Right lobe of liver (tissue), 6 donors: ENCODE measurements around the gene PFDN2. TPM values are rescaled to one million over a fixed set of nuclear protein-coding genes. Genes with fewer than 3 reads are reported as not detected.
"Not testable (repeated sequence)": the region's sequence is repeated elsewhere in the genome, so short reads cannot be mapped to it uniquely, and the experiment has no call there.

Experiments used
- ATAC-seq, 4 donors: fragments of 200-7000 bp; cut with Tn5 transposase; one replicate each; pipeline ENCODE4 v1.9.1; 2020; ENCODE audit warnings: mild to moderate bottlenecking in 4 of 4, moderate library complexity in 4 of 4
- DNase-seq, 3 donors: peaks; one replicate each; pipeline ENCODE4 v3.0.0-alpha.2; 2020
- H3K27ac ChIP-seq, 3 donors: fragments of 200-600 bp; one replicate each; pipeline ENCODE4 v1.8.0; 2022
- H3K27me3 ChIP-seq, 2 donors: fragments of 200-600 bp; one replicate each; pipeline ENCODE4 v1.8.0; 2022
- H3K36me3 ChIP-seq, 4 donors: fragments of 200-600 bp; sonication (generic) in 1 of 4; one replicate each; pipeline versions ENCODE4 v1.5.1 to v1.8.0; 2017 to 2022; ENCODE audit warnings: control low read depth in 1 of 4
- H3K4me1 ChIP-seq, 4 donors: fragments of 200-600 bp; sonication (generic) in 1 of 4; one replicate each; pipeline versions ENCODE4 v1.5.1 to v1.8.0; 2017 to 2022; ENCODE audit warnings: control low read depth in 1 of 4
- H3K4me3 ChIP-seq, 3 donors: fragments of 200-600 bp; one replicate each; pipeline ENCODE4 v1.8.0; 2022
- H3K9me3 ChIP-seq, 4 donors: fragments of 200-600 bp; sonication (generic) in 1 of 4; one replicate each; pipeline versions ENCODE4 v1.5.1 to v1.8.0; 2017 to 2022; ENCODE audit warnings: control low read depth in 1 of 4
- POLR2A ChIP-seq: fragments of 450-650 bp; IDR thresholded peaks from one replicate; pipeline ENCODE4 v1.6.1; 2017; ENCODE audit warnings: antibody characterized with exemption, mild to moderate bottlenecking
- WGBS: methylation state at CpG from one replicate; pipeline ENCODE4 v1.1.6; 2018; ENCODE audit warnings: low coverage, low lambda C conversion rate; ENCODE audit not compliant: insufficient coverage; ENCODE audit errors: missing lambda C conversion rate; 5-methylcytosine and 5-hydroxymethylcytosine counted together
- intact Hi-C, 2 donors: fragments of 100-400 bp; cut with DNase I; formaldehyde crosslinking; loops; one replicate each; pipeline versions ENCODE4 v1.11.2 to v1.14.1; 2022
- total RNA-seq, 6 experiments: library from RNA; depleted of rRNA in 2 of 6; stranded (reverse); fragments of >200 nt in 2 of 6; fragmentation: NEBNext Ultra II Directional in 3 of 6; extraction: Animal tissue kit (Norgen Biotek cat#: 25700) in 3 of 6; gene quantifications; one replicate each; pipeline versions ENCODE4 v1.1.0 to v1.2.4, GENCODE V29; 2016 to 2023
- TF ChIP-seq, protein P1 (sequence below), 4 donors: fragments of 200-600 bp in 3 of 4; fragments of 450-650 bp in 1 of 4; IDR thresholded peaks; one replicate each; pipeline versions ENCODE4 v1.5.1 to v1.8.0; 2016 to 2022; ENCODE audit warnings: antibody characterized with exemption in 4 of 4, mild to moderate bottlenecking in 2 of 4
- donor health status: DM: no; HTN: yes; CAD: no.
- donor health status: DM: no; HTN: no; CAD: no.
- donor health status: DM: no; HTN: no; CAD: no.
- donor health status: DM: no; HTN: yes; CAD: no.
- donor health status: DM: no; HTN: yes; CAD: no.

Gene PFDN2
- total RNA-seq, 6 experiments from 2014 or later = 16.6 to 37.5 (median 25.8) TPM

DNA sequence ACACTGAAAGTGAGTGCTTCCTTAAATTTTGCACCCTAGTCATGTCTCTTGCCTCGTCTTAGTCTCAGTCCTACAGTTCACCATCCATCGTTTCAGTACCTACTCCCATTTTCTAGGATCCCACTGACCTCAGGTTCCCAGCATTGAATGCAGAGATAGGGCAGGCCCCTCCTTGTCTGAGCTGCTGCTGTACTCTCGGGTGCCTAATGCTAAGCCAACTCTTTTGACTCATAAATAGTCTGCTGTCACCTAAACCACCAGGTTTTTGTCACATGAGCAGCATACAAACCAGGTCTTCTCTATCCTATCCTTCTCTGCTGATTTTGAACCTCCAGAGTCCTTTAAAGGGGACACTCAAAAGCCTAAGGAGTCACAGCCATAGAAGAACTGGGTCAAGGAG lies 51.1 kb downstream of the PFDN2 start:
- H3K27ac ChIP-seq = no peak overlapping the region
- H3K27me3 ChIP-seq = no peaks in the 10 kb centered on the region
- H3K4me1 ChIP-seq = no peaks in the 10 kb centered on the region
- TF ChIP-seq, protein P1, sequence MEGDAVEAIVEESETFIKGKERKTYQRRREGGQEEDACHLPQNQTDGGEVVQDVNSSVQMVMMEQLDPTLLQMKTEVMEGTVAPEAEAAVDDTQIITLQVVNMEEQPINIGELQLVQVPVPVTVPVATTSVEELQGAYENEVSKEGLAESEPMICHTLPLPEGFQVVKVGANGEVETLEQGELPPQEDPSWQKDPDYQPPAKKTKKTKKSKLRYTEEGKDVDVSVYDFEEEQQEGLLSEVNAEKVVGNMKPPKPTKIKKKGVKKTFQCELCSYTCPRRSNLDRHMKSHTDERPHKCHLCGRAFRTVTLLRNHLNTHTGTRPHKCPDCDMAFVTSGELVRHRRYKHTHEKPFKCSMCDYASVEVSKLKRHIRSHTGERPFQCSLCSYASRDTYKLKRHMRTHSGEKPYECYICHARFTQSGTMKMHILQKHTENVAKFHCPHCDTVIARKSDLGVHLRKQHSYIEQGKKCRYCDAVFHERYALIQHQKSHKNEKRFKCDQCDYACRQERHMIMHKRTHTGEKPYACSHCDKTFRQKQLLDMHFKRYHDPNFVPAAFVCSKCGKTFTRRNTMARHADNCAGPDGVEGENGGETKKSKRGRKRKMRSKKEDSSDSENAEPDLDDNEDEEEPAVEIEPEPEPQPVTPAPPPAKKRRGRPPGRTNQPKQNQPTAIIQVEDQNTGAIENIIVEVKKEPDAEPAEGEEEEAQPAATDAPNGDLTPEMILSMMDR (IDR thresholded peaks at IDR 0.05) = no peak
- TF ChIP-seq POLR2A = no peak
- H3K4me3 ChIP-seq = no peak overlapping the region
- H3K36me3 ChIP-seq = no peaks in the 10 kb centered on the region
- WGBS = 47% methylated on average over 3 of the region's 3 CpGs
- DNase-seq (no peak), ATAC-seq (no peak)
- intact Hi-C loops = no loop called here
- H3K9me3 ChIP-seq = no peaks in the 10 kb centered on the region

DNA sequence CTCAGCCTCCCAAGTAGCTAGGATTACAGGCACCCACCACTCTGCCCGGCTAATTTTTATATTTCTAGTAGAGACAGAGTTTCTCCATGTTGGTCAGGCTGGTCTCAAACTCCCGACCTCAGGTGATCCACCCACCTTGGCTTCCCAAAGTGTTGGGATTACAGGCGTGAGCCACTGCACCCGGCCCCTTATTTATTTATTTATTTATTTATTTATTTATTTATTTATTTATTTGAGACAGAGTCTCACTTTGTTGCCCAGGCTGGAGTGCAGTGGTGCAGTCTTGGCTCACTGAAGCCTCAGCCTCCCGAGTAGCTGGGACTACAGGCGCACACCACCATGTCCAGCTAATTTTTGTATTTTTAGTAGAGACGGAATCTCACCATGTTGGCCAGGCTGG lies 52.2 kb downstream of the PFDN2 start:
- H3K36me3 ChIP-seq, H3K4me3 ChIP-seq, DNase-seq, H3K27me3 ChIP-seq, H3K9me3 ChIP-seq, ATAC-seq, H3K27ac ChIP-seq, H3K4me1 ChIP-seq, intact Hi-C loops: not testable (repeated sequence)
- 68% methylated on average over 6 of the region's 7 CpGs for WGBS

DNA sequence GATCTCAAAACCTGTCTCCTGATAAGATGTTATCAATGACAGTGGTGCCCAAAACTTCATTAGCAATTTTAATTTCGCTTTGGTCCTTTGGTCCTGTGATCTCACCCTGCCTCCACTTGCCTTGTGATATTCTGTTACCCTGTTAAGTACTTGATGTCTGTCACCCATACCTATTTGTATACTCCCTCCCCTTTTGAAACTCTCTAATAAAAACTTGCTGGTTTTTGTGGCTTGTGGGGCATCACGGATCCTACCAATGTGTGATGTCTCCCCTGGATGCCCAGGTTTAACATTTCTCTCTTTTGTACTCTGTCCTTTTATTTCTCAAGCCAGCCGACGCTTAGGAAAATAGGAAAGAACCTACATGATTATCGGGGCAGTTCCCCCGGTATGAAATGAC lies 53.9 kb downstream of the PFDN2 start:
- not testable (repeated sequence) for H3K27me3 ChIP-seq

DNA sequence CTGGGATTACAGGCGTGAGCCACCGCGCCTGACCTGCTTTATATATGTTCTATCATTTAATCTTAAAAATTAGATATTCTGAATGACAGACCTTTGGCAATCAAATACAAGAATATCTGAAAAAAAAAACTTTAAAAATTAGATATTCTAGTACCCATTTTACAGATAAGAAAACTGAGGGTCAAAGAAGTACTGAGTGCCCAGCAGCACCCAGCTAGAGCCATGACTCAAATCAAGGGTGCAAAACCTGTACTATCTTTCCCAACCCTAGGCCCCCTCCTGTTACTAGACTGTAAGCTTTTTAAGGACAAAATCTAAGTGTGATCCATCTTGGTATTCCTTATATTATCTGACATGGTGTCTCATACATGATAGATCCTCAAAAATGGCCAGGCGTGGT lies 56.4 kb downstream of the PFDN2 start:
- H3K9me3 ChIP-seq = no peaks in the 10 kb centered on the region
- intact Hi-C loops = no loop called here
- no peaks in the 10 kb centered on the region for H3K27me3 ChIP-seq
- no peaks in the 10 kb centered on the region for H3K36me3 ChIP-seq
- DNase-seq = no peak
- TF ChIP-seq, protein P1 (IDR thresholded peaks at IDR 0.05) = no peak
- TF ChIP-seq POLR2A = no peak
- no peak for ATAC-seq
- no peak overlapping the region for H3K4me3 ChIP-seq
- H3K4me1 ChIP-seq = no peaks in the 10 kb centered on the region
- 88% methylated on average over 4 of the region's 4 CpGs for WGBS
- no peak overlapping the region for H3K27ac ChIP-seq

More for the DNA sequence above, 53.9 kb downstream of the PFDN2 start:
- intact Hi-C loops, H3K4me1 ChIP-seq, ATAC-seq, H3K4me3 ChIP-seq, H3K36me3 ChIP-seq, H3K27ac ChIP-seq, DNase-seq, H3K9me3 ChIP-seq: not testable (repeated sequence)
- WGBS = 47% methylated on average over 6 of the region's 6 CpGs

DNA sequence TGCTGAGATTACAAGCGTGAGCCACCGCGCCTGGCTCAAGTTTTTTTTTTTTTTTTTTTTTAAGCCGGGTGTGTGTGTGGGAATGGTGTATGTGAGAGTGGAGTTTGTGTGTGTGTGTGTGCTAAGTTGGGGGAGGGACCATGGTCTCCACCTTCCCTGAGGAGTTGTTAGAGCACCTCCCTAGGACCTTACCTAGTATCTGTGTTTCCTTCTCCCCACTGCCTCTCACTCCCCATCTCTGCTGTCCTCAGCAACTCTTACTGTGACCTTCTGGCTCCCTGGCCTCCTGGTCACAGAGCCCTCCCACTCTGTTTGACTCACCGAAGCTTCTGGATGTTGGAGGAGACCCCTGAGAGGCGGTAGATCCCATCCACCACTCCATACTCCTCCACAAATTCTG lies 58.5 kb downstream of the PFDN2 start:
- Histone ChIP-seq H3K9me3 (no peaks in the 10 kb centered on the region), H3K27me3 (no peaks in the 10 kb centered on the region), H3K4me3 (no peak overlapping the region), H3K4me1 (no peaks in the 10 kb centered on the region), H3K27ac (no peak overlapping the region), H3K36me3 (no peaks in the 10 kb centered on the region)
- DNase-seq (no peak), ATAC-seq (no peak)
- TF ChIP-seq, protein P1 (IDR thresholded peaks at IDR 0.05) = no peak
- TF ChIP-seq POLR2A = no peak
- intact Hi-C loops = no loop called here
- WGBS = 77% methylated on average over 6 of the region's 6 CpGs

DNA sequence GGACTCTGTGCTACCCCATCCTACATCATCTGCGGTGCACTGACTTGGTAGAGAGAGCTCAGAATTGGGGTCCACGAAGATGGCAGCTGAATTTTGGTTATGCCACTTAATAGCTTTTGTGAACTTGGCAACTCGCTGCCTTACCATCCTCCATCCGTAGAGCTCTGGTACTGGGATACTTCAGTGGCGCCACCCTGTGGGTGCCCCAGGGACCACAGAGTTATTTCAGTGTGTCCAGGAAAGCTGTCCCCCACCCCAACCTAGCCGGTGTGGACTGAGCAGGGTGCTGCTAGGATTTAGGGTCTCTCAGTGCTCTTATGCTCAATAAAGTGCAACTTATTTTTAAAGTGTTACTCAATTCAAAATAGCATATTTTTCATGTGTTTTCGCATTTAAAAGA lies 63.0 kb downstream of the PFDN2 start:
- Histone ChIP-seq H3K36me3 (no peaks in the 10 kb centered on the region), H3K27ac (no peak overlapping the region), H3K27me3 (no peaks in the 10 kb centered on the region), H3K9me3 (no peaks in the 10 kb centered on the region), H3K4me1 (no peaks in the 10 kb centered on the region), H3K4me3 (no peak overlapping the region)
- ATAC-seq (no peak), DNase-seq (no peak)
- intact Hi-C loops = no loop called here
- WGBS = 65% methylated on average over 2 of the region's 7 CpGs
- TF ChIP-seq, protein P1 (IDR thresholded peaks at IDR 0.05) = peak in 1 of 4 donors; percentile 17
- no peak for TF ChIP-seq POLR2A
